HG03469 (cell line): ENCODE data around the gene THSD7A.

Source experiments
- ATAC-seq: cut with Tn5 transposase; IDR thresholded peaks from one replicate; pipeline ENCODE4 v1.9.1; 2021; ENCODE audit warnings: mild to moderate bottlenecking, moderate library complexity, moderate number of reproducible peaks; ENCODE audit not compliant: unreplicated experiment

The THSD7A gene

GRCh38 chr7:11751315-11751714, 80.7 kb downstream of the THSD7A start:
- ATAC-seq = no peak

- ATAC-seq = no peak
Observed at GRCh38 chr7:11750191-11750590, 81.8 kb downstream of the THSD7A start.

- no peak for ATAC-seq
Observed at GRCh38 chr7:11749629-11750028, 82.4 kb downstream of the THSD7A start.

GRCh38 chr7:11748884-11749283, 83.1 kb downstream of the THSD7A start:
- ATAC-seq = no peak

- ATAC-seq = no peak
Observed at GRCh38 chr7:11747715-11748485, 84.1 kb downstream of the THSD7A start.

- ATAC-seq = no peak
Observed at GRCh38 chr7:11746591-11746990, 85.4 kb downstream of the THSD7A start.

- ATAC-seq = no peak
Observed at GRCh38 chr7:11743548-11743947, 88.5 kb downstream of the THSD7A start.

- ATAC-seq = no peak
Observed at GRCh38 chr7:11743016-11743415, 89.0 kb downstream of the THSD7A start.

GRCh38 chr7:11742496-11742895, 89.5 kb downstream of the THSD7A start:
- no peak for ATAC-seq

- no peak for ATAC-seq
Observed at GRCh38 chr7:11737723-11738122, 94.3 kb downstream of the THSD7A start.

- ATAC-seq = no peak
Observed at GRCh38 chr7:11732207-11732606, 99.8 kb downstream of the THSD7A start.

GRCh38 chr7:11730725-11731124, 101.3 kb downstream of the THSD7A start:
- no peak for ATAC-seq

GRCh38 chr7:11727864-11728263, 104.1 kb downstream of the THSD7A start:
- ATAC-seq = no peak

GRCh38 chr7:11726794-11727155, 105.2 kb downstream of the THSD7A start:
- no peak for ATAC-seq

- ATAC-seq = no peak
Observed at GRCh38 chr7:11726001-11726793, 105.8 kb downstream of the THSD7A start.

GRCh38 chr7:11716185-11716584, 115.8 kb downstream of the THSD7A start:
- no peak for ATAC-seq

GRCh38 chr7:11714676-11715075, 117.3 kb downstream of the THSD7A start:
- no peak for ATAC-seq

- no peak for ATAC-seq
Observed at GRCh38 chr7:11714205-11714604, 117.8 kb downstream of the THSD7A start.

- no peak for ATAC-seq
Observed at GRCh38 chr7:11713352-11713751, 118.6 kb downstream of the THSD7A start.

GRCh38 chr7:11710377-11710776, 121.6 kb downstream of the THSD7A start:
- no peak for ATAC-seq

- no peak for ATAC-seq
Observed at GRCh38 chr7:11709196-11709595, 122.8 kb downstream of the THSD7A start.

- no peak for ATAC-seq
Observed at GRCh38 chr7:11707606-11708193, 124.3 kb downstream of the THSD7A start.
